Common myeloid progenitor, CD34-positive (primary cell): ENCODE data around the gene ALDH18A1.

Experiments used
- CTCF ChIA-PET: fragments of 350-600 bp; sonication (Branson Sonifier 250); formaldehyde crosslinking; loops from one replicate; lab custom pipeline; 2021; ENCODE audit warnings: antibody characterized with exemption; lab: Charles Lee
- POLR2A ChIA-PET: fragments of 350-600 bp; sonication (Branson Sonifier 250); formaldehyde crosslinking; loops from one replicate; lab custom pipeline; 2021; ENCODE audit warnings: antibody characterized with exemption; lab: Charles Lee
- DNase-seq, 3 donors: peaks; one replicate each; pipeline versions ENCODE4 v3.0.0 to v3.0.0-alpha.2; 2013
- H3K27ac ChIP-seq, 2 experiments: 1 replicate in 1 of 2; 2 replicates in 1 of 2; pipeline ENCODE4 v1.7.0; 2013; ENCODE audit warnings: inconsistent platforms in 2 of 2, low read length in 2 of 2, mild to moderate bottlenecking in 2 of 2, low read depth in 1 of 2, moderate library complexity in 1 of 2; ENCODE audit not compliant: severe bottlenecking in 2 of 2, insufficient read depth in 1 of 2, poor library complexity in 1 of 2
- H3K27me3 ChIP-seq, 5 experiments: replicated peaks in 2 of 5; 1 replicate in 3 of 5; 2 replicates in 2 of 5; pipeline versions ENCODE4 v1.6.1 to v1.7.0; 2013; ENCODE audit warnings: low read length in 4 of 5, mild to moderate bottlenecking in 2 of 5, moderate library complexity in 2 of 5, inconsistent platforms in 1 of 5; ENCODE audit not compliant: insufficient read depth in 5 of 5, control insufficient read depth in 4 of 5
- H3K36me3 ChIP-seq, 4 experiments: 1 replicate in 2 of 4; 2 replicates in 2 of 4; pipeline versions ENCODE4 v1.6.1 to v1.7.0; 2013; ENCODE audit warnings: low read length in 3 of 4, control low read depth in 1 of 4, mild to moderate bottlenecking in 1 of 4; ENCODE audit not compliant: control insufficient read depth in 4 of 4, insufficient read depth in 4 of 4
- H3K4me1 ChIP-seq, 4 experiments: 1 replicate in 3 of 4; 2 replicates in 1 of 4; pipeline versions ENCODE4 v1.6.1 to v1.7.1; 2013; ENCODE audit warnings: low read length in 3 of 4, mild to moderate bottlenecking in 3 of 4, control low read depth in 1 of 4, inconsistent platforms in 1 of 4, moderate library complexity in 1 of 4; ENCODE audit not compliant: control insufficient read depth in 4 of 4, insufficient read depth in 4 of 4; ENCODE audit errors: control extremely low read depth in 1 of 4
- H3K4me3 ChIP-seq, 7 experiments: 1 replicate in 4 of 7; 2 replicates in 3 of 7; pipeline versions ENCODE4 v1.5.1 to v1.7.0; 2013; ENCODE audit warnings: mild to moderate bottlenecking in 7 of 7, low read length in 6 of 7, moderate library complexity in 6 of 7, inconsistent platforms in 2 of 7, low read depth in 2 of 7, control low read depth in 1 of 7; ENCODE audit not compliant: insufficient read depth in 4 of 7, control insufficient read depth in 1 of 7; ENCODE audit errors: extremely low read depth in 1 of 7
- H3K9me3 ChIP-seq, 5 experiments: 1 replicate in 4 of 5; 2 replicates in 1 of 5; pipeline versions ENCODE4 v1.6.1 to v1.7.1; 2013; ENCODE audit warnings: low read length in 4 of 5, mild to moderate bottlenecking in 2 of 5, inconsistent platforms in 1 of 5, low read depth in 1 of 5, moderate library complexity in 1 of 5; ENCODE audit not compliant: control insufficient read depth in 4 of 5, insufficient read depth in 2 of 5; ENCODE audit errors: control extremely low read depth in 1 of 5
- WGBS: methylation state at CpG from one replicate; pipeline ENCODE4 v1.1.5; 2013; ENCODE audit not compliant: insufficient coverage; 5-methylcytosine and 5-hydroxymethylcytosine counted together

Gene ALDH18A1

DNA sequence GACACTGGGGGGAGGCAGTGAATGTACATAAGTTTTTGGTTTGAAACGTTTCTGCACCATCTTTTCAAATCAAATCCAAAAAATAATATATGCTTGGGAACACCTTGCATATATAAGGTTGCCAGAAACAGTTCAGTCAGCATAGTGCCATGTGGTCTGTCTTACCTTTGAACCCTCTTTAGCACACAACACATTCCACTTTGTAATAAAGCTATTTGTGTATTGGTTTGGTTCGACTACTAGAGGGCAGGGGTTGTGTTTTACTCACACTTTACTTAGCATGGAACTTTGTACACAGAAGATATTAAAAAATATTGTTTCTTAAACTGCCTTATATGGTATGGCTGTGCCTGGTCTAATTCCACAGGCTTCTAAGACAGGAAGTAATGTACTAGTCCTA lies 43.2 kb downstream of the ALDH18A1 start:
- no peak overlapping the region for H3K4me3 ChIP-seq
- ChIA-PET CTCF (interaction anchor here (1.0 to 1.2 kb wide), 4 partner anchors 10 to 238 kb away, joined by 3 to 6 read pairs (median 4); no protein-coding TSS in a partner anchor), POLR2A (no interaction called here)
- peaks cover 25 to 93% (median 81%) of the 10 kb centered on the region in 4 experiments for H3K36me3 ChIP-seq
- no peaks in the 10 kb centered on the region for H3K9me3 ChIP-seq
- H3K27ac ChIP-seq, result no peak overlapping the region
- no peaks in the 10 kb centered on the region for H3K4me1 ChIP-seq
- 100% methylated on average over 1 of the region's 2 CpGs for WGBS
- DNase-seq, result no peak
- H3K27me3 ChIP-seq, result no peaks in the 10 kb centered on the region

DNA sequence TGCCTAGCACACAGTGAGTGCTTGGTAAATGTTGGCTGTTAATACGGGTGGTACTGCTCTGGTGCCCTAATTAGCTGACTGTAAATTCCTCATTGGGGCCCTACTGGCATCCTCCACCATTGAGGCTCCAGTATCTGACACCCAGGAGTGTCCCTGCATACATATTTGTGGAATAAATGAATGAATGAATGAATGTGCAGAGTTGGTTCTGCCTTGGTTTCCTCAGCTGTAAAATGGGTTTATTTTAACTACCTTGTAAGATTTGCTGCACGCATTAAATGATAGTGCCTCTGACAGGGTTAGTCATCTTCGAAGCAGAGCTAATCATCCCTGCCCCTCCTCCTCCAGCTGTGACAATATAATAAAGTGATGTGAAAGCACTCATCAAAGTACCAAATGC lies 45.8 kb downstream of the ALDH18A1 start:
- H3K4me1 ChIP-seq, result no peaks in the 10 kb centered on the region
- 100% methylated on average over 2 of the region's 3 CpGs for whole genome bisulfite sequencing
- H3K36me3 ChIP-seq, result peaks cover 13 to 90% (median 85%) of the 10 kb centered on the region in 4 experiments
- H3K4me3 ChIP-seq, result no peak overlapping the region
- POLR2A ChIA-PET, result no interaction called here
- DNase-seq, result no peak
- no peaks in the 10 kb centered on the region for H3K27me3 ChIP-seq
- CTCF ChIA-PET, result interaction anchor here (1.3 to 1.7 kb wide), 3 partner anchors 9 to 236 kb away, joined by 4 to 5 read pairs (median 4); no protein-coding TSS in a partner anchor
- H3K27ac ChIP-seq, result no peak overlapping the region
- no peaks in the 10 kb centered on the region for H3K9me3 ChIP-seq

DNA sequence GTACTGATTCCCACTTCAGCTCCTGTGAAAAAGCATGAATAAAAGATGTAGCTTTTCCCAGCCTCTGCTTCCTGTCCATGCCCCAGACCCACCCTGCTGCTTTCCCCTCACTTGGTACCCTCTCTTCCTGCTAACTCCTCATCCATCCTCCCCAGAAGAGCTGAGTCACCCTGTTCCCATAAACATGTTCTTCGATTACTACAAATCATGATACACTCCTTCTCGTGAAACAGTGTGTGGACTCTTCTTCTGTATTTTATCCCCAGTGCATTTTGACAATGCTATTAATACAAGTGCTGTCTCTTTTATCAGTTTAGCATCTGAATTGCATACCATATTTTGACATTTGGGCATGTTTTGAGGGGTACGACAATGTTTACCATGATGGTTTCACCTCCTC lies 49.6 kb downstream of the ALDH18A1 start:
- DNase-seq, result no peak
- Histone ChIP-seq H3K27me3 (no peaks in the 10 kb centered on the region), H3K36me3 (peaks cover 10 to 63% (median 56%) of the 10 kb centered on the region in 4 experiments), H3K27ac (no peak overlapping the region), H3K4me1 (no peaks in the 10 kb centered on the region), H3K4me3 (no peak overlapping the region), H3K9me3 (no peaks in the 10 kb centered on the region)
- 60% methylated on average over 2 of the region's 3 CpGs for WGBS
- ChIA-PET CTCF (interaction anchor here (0.7 to 1.7 kb wide), 2 partner anchors 161 to 233 kb away, joined by 3 to 5 read pairs; no protein-coding TSS in a partner anchor), POLR2A (no interaction called here)

- no peak for DNase-seq
- H3K4me1 ChIP-seq, result no peaks in the 10 kb centered on the region
- ChIA-PET CTCF (interaction anchor here (1.0 to 8.7 kb wide), 11 partner anchors 11 to 229 kb away, joined by 3 to 123 read pairs (median 4); no protein-coding TSS in a partner anchor), POLR2A (interaction anchor here (0.6 kb wide), 1 partner anchor 322 kb away, joined by 4 read pairs; no protein-coding TSS in a partner anchor)
- peaks cover 5 to 48% (median 39%) of the 10 kb centered on the region in 4 experiments for H3K36me3 ChIP-seq
- H3K9me3 ChIP-seq, result no peaks in the 10 kb centered on the region
- 100% methylated on average over 1 of the region's 3 CpGs for WGBS
- no peak overlapping the region for H3K27ac ChIP-seq
- no peak overlapping the region for H3K4me3 ChIP-seq
- H3K27me3 ChIP-seq, result no peaks in the 10 kb centered on the region
These were observed 51.3 kb downstream of the ALDH18A1 start for GRCh38 chr10:95605163-95605562.

GRCh38 chr10:95604630-95605029 lies 51.9 kb downstream of the ALDH18A1 start:
- Histone ChIP-seq H3K36me3 (peaks cover 4 to 44% (median 35%) of the 10 kb centered on the region in 4 experiments), H3K9me3 (no peaks in the 10 kb centered on the region), H3K27ac (no peak overlapping the region), H3K4me1 (no peaks in the 10 kb centered on the region), H3K4me3 (no peak overlapping the region), H3K27me3 (no peaks in the 10 kb centered on the region)
- no peak for DNase-seq
- ChIA-PET CTCF (interaction anchor here (0.9 to 8.7 kb wide), 17 partner anchors 8 to 359 kb away, joined by 3 to 123 read pairs (median 4); no protein-coding TSS in a partner anchor), POLR2A (no interaction called here)

GRCh38 chr10:95602382-95602781 lies 54.1 kb downstream of the ALDH18A1 start:
- 91% methylated on average over 6 of the region's 6 CpGs for WGBS
- POLR2A ChIA-PET, result no interaction called here

GRCh38 chr10:95601116-95601719 lies 55.3 kb downstream of the ALDH18A1 start:
- H3K27ac ChIP-seq, result no peak overlapping the region
- H3K9me3 ChIP-seq, result peaks cover 0 to 1% (median 0%) of the 10 kb centered on the region in 5 experiments
- POLR2A ChIA-PET, result no interaction called here
- peak; percentile 79 to 83 (median 79) for DNase-seq
- H3K4me3 ChIP-seq, result no peak overlapping the region
- no peaks in the 10 kb centered on the region for H3K4me1 ChIP-seq
- 33% methylated on average over 6 of the region's 6 CpGs for WGBS
- H3K36me3 ChIP-seq, result peaks cover 4 to 14% (median 8%) of the 10 kb centered on the region in 4 experiments
- H3K27me3 ChIP-seq, result no peaks in the 10 kb centered on the region
- CTCF ChIA-PET, result interaction anchor here (0.6 to 8.7 kb wide), 12 partner anchors 9 to 225 kb away, joined by 3 to 123 read pairs (median 5); no protein-coding TSS in a partner anchor

More at GRCh38 chr10:95602382-95602781, 54.1 kb downstream of the ALDH18A1 start:
- H3K4me3 ChIP-seq, result no peak overlapping the region
- no peaks in the 10 kb centered on the region for H3K9me3 ChIP-seq
- H3K36me3 ChIP-seq, result peaks cover 4 to 26% (median 18%) of the 10 kb centered on the region in 4 experiments
- H3K27ac ChIP-seq, result no peak overlapping the region
- no peak for DNase-seq
- no peaks in the 10 kb centered on the region for H3K27me3 ChIP-seq
- no peaks in the 10 kb centered on the region for H3K4me1 ChIP-seq
- CTCF ChIA-PET, result interaction anchor here (0.6 to 8.7 kb wide), 15 partner anchors 8 to 240 kb away, joined by 3 to 123 read pairs (median 4); no protein-coding TSS in a partner anchor
